ENCODE measurements around the gene TIMM8B.

DNA sequence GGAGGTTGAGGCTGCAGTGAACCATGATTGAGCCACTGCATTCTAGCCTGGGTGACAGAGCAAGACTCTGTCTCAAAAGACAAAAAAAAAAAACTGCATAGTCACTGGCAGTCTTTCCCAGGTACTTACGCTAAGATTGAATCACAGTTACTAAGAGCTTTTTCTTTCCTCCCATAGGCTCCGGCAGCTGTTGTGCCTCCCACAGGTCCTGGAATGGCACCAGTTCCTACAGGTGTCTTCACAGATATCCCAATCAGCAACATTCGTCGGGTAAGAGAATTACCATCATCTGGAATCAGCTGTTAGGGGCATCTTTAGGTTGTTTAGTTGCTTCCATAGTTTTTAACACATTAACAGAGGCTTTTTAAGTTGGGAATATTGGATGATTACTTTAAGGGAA is 41.6 kb downstream of the TIMM8B start:
- TF ChIP-seq CTCF (IDR thresholded peaks at IDR 0.05) (no peak), POLR2AphosphoS5 (IDR thresholded peaks at IDR 0.05; ENCODE audit: low read depth, low read length) (no peak)

Measured in Panc1 (cell line).